SIG-M5 treated with dmso at 0.1 percent for 504 hours (cell line): ENCODE results near the gene GLTPD2.

Source experiments
- DNase-seq: peaks from one replicate; lab custom pipeline; 2025; ENCODE audit not compliant: unreplicated experiment; lab: John Stamatoyannopoulos, UW

The GLTPD2 gene

DNA sequence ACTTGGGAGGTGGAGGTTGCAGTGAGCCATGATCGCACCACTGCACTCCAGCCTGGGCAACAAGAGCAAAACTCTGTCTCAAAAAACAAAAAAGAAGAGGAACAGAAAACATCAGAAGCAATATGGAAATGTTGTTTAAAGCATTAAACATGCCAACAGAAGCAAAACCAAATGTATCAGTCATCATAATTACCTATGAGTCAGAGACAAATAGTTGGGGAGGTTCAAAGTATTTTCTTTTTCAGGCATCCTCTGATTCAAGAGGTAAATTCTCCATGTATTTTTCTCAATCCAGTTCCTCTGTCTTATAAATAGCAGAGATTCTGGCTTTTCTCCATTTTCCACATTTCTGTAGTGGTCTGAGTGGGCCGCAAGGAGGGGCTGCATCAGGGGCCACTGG lies 19.1 kb upstream of the GLTPD2 start:
- no peak for DNase-seq

DNA sequence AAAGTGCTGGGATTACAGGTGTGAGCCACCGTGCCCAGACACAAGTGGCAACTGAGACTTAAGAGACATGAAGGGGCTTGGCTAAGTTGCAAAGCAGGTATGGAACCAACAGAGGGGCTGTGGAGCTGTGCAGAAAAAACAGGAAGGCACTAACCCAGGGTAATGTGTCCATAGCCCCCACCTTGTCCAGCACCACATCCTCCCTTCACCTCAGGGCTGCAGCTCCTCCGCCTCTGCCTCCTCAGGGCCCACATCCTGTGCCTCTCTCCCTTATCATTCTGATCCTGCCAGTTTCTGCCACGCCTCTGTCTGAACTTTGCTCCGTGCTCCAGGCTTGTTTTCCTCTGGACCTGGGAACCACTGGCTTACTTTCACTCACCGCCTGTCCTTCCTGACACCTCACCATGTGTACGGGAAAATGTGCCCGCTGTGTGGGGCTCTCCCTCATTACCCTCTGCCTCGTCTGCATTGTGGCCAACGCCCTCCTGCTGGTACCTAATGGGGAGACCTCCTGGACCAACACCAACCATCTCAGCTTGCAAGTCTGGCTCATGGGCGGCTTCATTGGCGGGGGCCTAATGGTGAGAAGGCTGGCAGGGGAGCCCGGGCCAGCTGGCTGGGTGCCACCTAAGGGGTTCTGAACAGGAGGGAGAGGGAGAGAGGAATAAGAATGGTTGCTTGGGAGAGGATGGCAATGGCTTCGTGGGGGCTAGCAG lies 17.1 kb upstream of the GLTPD2 start, which contains the start of gene TM4SF5:
Gene TM4SF5 (plus strand): TSS at position 368 of the 716 bp plus-strand sequence. CDS start 37 bp downstream, at position 405.
- no peak for DNase-seq

DNA sequence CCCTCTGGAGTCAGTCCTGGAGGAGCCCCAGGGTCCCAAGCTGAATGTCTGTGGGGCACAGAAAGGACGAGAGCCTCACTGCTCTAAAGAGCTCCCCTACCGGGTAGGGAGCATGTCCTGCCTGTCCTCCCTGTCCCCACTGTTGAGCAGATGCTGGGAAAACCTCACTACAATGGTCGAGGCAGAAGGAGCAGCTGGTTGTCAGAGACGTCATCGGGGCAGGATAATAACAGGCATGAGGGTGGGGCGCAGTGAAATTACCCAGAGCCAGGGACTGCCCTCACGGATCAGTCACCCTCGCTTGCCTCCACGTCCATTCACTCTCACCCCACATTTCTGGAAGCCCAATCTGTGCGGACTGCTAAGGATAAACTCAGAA lies 16.5 kb upstream of the GLTPD2 start:
- no peak for DNase-seq

DNA sequence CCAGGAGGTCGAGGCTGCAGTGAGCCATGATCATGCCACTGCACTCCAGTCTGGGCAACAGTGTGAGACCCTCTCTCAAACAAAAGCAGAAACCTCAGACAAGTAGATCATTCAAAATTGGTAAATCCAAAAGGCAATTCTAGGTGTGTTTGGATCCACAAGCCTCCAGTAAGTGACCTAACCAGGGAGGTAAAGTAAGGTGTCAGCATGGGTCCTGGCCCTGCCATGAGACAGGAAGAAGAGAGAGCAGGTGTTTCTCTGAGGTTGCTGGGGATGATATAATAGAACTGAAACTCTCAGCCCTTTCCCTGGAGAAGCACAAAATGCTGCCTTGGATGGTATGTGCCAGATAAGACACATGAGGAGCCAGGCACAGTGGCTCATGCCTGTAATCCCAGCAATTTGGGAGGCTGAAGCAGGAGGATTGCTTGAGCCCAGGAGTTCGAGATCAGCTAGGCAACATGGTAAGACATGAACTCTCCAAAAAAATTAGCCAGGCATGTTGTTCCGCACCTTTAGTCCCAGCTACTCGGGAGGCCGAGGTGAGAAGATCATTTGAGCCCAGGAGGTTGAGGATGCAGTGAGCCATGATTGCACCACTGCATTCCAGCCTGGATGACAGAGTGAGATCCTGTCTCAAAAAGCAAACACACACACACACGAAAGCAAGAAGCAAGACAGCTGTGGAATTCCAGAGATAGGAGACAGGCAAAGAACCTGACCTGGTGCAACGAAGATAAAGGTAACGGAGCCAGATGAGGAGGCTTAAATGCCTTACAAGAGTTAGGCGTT lies 10.6 kb upstream of the GLTPD2 start:
- no peak for DNase-seq

DNA sequence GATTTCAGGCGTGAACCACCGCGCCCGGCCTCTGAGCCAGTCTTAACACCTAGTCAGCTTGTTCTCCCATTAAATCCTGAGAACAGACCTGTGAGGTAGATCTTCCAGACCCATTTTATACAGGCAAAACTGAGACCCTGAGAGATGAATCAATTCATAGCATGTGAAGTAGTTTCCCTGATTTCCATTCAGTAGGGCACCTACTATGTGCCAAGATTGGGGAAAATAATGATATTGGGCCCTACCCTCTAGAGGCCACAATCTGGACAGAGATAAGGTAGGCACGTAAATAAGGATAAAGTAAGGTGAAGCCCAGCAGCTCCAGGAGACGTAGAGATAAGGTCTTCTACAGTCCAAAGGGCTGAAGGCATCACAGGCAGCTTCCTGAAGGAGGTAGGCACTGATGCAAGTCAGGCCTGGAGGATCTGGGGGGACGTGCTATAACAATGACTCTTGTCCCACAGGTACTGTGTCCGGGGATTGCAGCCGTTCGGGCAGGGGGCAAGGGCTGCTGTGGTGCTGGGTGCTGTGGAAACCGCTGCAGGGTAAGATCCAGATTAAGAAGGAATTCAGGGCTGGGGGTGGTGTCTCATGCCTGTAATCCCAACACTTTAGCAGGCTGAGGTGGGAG lies 8.3 kb upstream of the GLTPD2 start:
- DNase-seq: no peak

DNA sequence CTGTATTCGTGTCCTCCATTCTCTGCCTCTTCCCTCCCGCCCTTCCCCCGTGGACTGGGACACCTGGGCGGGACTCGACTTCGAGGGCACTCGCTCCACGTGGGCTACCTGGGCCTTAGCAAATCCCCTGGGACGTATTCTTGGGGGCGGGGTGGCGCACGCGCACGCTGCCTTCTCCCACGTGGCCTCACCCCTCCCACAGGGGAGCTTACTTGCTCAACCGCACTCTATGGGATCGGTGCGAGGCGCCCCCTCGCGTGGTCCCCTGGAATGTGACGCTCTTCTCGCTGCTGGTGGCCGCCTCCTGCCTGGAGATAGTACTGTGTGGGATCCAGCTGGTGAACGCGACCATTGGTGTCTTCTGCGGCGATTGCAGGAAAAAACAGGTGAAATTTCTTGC lies 6.1 kb upstream of the GLTPD2 start:
- no peak for DNase-seq

DNA sequence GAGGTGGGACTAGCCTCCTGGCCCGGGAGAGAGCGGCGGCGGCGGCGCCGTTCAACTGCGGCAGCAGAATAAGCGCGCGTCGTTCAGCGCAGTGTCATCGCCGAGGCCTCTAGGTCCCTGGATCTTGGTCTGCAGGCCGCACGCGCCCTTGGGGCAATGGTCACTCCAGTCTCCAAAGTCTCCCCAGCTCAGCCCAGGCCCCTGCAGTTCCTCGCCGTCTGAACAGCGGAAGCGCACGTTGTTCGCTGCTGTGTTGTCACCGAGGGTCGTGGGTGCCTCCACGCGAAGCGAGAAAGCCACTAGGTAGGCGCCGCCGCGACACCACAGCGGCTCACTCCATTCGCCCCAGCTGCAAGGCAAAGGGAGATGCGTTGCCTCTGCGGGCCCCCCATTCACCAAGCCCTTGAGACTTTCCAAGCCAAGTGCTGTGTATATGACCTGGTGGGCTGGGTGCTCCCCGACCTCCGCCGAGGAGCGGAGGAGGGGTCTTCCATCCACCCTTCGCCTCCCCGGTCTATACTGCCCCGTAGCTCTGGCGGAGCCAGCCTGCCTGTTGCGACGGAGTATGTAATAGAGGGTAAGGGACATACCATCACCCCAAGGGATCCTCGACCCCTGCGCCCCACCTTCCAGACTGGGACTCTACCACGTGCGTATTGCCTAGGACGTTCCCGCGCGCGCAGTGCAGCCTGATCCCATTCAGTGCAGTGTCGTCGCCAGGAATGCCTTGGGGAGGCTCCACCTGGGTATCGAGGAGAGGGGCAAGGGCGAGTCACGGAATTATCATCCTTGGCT lies 3.3 kb upstream of the GLTPD2 start:
- DNase-seq: no peak

DNA sequence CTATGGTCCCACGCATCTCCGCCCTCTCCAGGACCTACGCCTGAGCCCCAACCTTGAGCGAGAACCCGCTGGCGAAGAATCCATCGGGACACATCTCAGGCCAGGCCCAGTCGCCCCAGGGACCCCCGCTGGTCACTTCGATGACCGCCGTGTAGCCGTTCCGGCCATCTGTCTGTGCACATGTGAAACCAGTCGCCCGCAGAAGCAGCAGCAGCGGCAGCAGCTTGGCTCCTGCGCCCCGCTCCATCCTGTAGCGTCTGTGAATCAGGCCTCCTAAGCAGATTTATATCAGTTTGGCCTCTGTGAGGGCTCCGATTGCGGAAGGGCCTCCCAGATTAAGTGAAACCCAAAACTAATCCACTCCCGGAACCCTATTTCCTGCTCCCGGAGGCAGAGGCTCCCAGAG lies 2.7 kb upstream of the GLTPD2 start, which contains the start of gene VMO1:
Gene VMO1 (minus strand): TSS at position 259 of the 406 bp plus-strand sequence. CDS start 12 bp downstream, at position 247.
- no peak for DNase-seq

DNA sequence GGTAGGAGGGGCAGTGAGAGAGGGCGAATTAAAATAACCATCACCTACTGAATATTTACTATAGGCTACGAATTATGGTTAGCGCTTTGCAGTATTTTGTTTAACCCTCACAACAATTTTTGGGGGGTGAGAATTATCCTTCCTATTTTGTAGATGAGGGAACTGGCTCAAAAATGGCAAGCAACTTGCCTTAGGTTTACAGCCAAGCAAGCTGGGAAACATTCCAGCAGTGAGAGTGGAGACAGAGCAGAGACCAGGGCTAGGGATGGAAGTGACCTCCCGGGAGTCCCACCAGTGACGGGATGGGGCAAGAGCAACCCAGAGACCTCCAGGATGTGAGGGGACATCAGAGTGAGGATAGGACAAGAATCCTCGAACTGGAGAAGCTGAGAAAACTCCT lies 2.2 kb upstream of the GLTPD2 start:
- DNase-seq: no peak

DNA sequence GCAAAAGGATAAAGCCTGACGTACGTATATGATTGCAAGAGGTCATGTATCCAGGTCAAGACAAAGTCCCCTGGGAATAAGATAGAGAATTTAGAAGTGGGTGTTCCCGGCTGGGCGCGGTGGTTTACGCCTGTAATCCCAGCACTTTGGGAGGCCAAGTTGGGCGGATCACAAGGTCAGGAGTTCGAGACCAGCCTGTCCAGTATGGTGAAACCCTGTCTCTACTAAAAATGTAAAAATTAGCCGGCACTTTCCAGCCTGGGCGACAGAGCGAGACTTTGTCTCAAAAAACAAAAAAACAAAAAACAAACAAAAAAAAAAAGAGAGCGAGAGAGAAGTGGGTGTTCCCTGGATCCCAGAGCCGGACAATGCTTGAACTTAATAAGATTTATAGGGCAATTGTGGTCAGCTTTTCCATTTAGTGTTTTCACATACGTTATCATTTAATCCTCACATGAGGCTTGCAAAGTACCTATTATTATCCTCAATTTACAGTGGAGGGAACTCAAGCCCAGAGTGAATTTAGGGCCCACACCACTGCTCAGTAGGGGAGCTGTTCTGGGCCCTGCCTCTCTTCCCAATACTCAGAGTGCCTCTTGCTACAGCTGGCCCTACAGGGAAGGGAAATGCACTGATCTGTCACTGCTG lies 481 bp upstream of the GLTPD2 start:
- no peak for DNase-seq

DNA sequence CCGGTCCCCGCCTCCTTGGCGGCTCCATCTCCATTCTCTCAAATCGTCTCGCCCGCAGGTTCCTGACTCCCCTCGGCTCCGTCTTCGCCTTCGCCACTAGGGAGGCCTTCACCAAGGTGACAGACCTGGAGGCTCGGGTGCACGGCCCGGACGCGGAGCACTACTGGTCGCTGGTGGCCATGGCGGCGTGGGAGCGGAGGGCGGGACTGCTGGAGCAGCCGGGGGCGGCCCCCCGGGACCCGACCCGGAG lies 862 bp downstream of the GLTPD2 start:
- peak; percentile 64 for DNase-seq

DNA sequence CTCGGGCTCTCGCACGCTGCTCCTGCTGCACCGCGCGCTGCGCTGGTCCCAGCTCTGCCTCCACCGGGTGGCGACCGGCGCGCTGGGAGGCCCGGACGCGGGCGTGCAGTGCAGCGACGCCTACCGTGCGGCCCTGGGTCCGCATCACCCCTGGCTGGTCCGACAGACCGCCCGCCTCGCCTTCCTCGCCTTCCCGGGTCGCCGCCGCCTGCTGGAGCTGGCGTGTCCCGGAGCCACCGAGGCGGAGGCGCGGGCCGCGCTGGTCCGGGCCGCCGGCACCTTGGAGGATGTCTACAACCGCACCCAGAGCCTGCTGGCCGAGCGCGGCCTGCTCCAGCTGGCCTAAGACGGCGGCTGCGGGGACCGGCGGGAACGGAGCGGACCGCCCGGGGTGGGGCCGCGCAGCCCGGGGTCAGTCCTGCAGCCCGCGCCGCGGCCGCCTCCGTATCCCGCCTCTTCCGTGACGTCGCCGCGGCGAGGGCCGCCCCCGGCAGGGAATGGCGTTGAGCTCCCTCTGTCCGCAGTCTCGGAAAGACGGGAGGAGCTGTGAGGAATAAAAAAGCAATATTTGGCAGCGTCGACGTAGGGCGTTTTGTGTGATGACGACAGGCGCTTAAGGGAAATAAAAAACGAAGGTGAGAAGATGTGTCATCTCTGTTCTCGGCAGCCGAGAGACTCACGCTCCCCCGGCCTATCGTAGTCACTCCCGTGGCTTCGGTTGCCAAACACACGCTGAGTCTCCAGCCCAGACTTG lies 1.4 kb downstream of the GLTPD2 start:
- DNase-seq: peak; percentile 64

DNA sequence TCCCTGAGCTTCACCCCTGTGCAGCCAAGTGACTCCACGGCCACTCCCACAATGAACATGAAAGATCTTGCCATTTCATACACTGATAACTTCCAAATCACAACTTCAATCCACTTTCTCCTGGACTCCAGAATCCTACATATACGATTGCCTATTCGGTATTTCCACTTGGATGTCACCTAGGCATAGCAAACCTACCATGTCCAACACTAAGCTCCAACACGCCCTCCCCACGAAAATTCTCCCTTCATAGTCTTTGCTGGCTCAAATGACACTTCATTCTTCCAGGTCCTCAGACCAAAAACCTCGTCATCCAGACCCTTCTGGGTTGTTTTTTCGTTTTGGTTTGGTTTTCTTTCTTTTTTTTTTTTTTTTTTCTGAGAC lies 1.9 kb downstream of the GLTPD2 start:
- no peak for DNase-seq

DNA sequence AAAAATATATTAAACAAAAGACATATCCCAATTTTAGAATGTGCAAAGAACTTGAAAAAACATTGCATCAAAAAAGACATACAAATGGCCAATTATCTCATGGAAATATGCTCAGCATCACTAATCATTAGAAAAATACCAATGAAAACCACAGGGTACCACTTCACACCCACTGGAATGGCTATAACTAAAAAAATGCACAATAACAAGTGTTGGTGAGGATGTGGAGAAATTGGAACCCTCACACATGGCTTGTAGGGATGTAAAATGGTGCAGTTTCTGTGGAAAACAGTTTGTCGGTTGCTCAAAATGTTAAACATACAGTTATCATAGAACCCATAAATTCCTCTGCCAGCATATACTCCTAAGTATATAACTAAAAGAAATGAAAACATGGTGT lies 6.4 kb downstream of the GLTPD2 start:
- DNase-seq: no peak

DNA sequence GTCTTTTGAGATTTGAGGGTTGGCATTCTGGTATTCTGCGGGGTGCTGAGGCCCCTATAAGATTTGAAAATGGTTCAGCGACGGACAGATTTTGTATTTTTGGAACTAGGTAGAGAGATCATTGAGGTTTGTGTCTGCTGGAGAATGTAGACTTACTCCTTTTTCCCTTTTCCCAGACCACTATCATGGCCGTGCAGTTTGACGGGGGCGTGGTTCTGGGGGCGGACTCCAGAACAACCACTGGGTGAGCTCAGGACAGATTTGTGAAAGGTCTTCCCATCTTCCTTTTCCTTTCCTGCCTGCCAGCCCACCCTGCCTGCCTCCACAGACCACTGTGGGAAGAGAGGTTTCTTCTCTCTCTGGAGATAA lies 7.8 kb downstream of the GLTPD2 start:
- DNase-seq: no peak

DNA sequence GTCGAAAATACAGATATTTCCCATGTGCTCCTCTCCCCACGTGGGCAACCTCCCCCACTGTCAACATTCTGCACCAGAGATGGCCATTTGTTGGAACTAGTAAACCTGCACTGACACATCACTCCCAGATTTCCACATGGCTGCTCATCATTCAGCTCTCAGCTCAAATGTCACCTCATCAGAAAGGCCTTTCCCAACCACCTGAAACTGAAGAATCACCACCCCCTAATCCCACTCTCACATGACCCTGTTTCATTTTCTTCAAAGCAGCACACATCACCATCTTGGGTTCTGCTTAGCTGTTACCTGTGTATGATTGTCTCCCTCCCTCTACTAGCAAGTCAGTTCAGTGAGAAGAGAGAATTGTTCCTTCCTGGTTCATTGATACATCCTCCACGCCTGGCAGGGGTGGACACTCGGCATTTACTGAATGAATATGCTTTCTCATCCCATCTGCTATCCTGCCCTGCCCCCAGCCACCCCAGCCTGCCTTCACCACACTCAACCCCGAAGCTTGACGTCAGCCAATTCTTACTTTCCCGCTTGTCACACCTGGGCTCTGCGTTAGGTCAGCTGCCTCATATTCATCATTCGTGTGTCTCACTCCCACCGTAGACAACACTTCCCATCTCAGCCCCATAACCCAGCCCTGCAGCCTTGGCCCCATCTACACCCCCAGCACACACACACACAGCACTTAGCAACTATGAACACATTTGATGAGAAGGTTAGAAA lies 11.9 kb downstream of the GLTPD2 start:
- DNase-seq: no peak

DNA sequence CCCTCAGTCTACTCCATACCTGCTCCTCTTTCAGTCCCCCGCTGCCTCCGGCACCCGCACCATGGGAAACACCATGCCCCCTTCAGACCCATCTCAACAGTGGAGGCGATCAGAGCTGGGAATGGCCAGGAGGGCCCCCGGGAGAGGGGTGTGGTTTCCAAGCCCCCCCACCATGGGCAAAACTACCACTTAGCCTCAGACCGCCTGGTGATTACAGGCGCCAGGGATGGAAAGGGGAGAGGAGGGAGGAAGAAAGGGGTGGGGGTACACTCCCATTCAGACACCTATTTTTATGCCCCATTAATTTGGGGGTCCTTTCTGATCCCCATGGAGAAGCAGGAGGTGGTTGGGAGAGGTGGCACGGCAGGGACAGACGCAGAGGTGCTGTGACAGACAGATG lies 13.5 kb downstream of the GLTPD2 start, which contains the start of gene C17orf114:
Gene C17orf114 (minus strand): TSS at position 101 of the 400 bp plus-strand sequence.
- no peak for DNase-seq

DNA sequence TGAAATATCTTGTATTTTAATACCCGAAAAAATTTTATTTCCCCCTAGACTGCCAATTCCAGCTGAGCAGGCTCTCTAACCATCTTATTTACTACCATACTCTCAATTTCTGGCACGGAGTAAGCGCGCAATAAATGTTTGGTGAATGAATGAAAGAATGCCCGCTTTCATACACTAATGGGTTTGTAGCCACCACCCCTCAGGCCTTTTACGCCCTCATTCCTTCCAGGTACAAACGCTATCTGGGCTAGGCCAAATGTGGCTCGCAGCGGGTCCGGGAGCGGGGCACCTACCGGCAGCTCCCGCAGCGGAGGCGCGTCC lies 17.7 kb downstream of the GLTPD2 start:
- DNase-seq: no peak

DNA sequence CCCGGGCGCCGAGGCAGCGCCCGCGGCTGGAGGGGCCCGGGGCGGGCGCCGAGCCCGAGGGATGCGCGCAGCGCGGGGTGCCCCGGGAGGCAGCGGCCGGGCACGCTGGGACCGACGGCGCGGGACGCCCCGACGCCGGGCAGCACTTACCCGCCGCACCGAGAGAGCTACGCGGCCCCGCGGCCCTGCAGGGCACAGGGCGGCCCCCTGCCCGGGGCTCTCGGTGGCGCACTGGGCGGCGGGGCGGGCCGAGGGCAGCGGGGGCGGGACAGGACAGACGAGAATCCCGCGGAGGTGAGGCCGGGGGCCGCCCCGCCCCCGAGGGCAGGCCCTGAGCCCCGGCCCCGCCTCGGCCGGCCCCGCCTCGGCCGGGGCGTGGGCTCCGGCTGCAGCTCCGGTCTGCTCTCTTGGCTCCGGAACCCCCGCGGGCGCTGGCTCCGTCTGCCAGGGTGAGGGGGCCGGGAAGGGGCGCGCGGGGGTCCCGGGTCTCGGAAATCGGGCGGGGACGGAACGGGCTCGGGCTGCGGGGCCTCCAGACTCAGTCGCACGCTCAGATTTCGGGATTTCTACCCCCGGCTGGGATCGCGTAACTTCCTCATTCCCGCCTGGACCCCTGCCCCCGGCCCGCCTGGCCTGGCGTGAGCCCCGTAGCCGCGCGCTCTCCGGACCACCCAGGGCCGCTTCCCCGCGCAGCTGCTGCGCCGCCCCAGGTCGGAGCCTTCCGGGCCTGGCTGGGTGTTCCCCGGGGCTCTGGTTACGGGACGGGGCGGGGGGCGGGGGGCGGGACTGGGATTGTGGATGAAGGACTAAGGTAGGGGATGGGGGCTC lies 18.2 kb downstream of the GLTPD2 start, which contains the start of gene PLD2:
Gene PLD2 (plus strand): TSS at position 376 of the 828 bp plus-strand sequence. CDS start 621 bp downstream, outside the sequence.
- DNase-seq: peak; percentile 66
